ENCODE data around the gene KLHDC3.
"Not testable (repeated sequence)": the region's sequence is repeated elsewhere in the genome, so short reads cannot be mapped to it uniquely, and the experiment has no call there.

Gene KLHDC3

GRCh38 chr6:43032326-43032725, 18.3 kb downstream of the KLHDC3 start:
- DNase-seq: no peak

- DNase-seq: peak; percentile 32
Observed at GRCh38 chr6:43033496-43034189, 19.6 kb downstream of the KLHDC3 start.

- DNase-seq: no peak
Observed at GRCh38 chr6:43034190-43034525, 20.1 kb downstream of the KLHDC3 start.

DNA sequence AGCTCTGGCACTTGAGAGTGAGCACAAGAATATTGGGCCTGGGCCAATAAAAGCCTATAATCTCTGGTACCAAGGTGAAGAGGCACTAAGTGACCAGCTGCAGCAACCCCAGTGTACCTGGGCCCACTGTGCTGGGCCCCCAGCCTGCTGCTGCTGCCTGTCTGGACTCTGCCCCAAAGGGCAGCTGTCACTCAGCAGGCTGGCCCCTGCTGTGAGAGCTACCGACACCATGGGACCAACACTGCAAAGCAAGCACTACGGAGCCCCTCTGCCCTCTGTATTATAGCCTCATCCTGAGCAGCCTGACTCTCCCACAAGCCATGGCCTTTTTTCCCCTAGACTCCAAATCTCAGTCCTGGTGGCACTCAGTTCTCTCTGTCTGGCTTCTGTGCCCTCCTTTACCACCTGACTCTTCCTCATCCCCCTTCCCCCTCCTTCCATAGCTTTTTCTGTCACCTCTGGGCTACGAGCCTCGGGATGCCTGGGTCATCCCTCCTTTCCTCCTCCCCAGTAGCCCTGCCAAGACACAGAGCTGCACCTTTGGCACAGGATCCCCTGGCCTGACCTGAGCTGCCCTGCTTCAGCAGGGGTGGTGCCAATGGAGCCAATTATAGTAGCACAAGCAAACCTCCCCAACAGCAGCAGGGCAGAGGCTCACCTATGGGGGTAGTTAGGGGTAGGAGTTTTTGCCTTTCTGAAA, 21.6 kb downstream of the KLHDC3 start:
- DNase-seq: no peak

DNA sequence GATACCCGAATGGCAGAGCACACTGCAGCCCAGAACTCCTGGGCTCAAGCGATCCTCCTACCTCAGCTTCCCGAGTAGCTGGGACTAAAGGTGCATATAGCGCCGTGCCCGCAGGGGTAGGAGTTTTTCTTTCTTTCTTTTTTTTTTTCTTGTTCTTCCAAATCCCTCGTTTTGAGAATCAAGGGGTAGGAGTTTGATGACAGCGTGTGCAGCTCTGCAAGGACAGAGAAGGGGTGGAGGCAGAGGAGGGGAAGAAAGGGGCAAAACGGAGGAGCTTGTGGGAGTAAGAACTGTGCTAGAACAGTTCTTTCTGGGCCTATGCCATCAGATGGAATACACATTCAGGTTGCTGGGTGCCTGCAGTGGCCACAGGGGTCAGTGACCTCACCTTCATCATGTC, 22.7 kb downstream of the KLHDC3 start:
- no peak for DNase-seq

- DNase-seq: no peak
Observed at GRCh38 chr6:43037197-43037596, 23.1 kb downstream of the KLHDC3 start.

DNA sequence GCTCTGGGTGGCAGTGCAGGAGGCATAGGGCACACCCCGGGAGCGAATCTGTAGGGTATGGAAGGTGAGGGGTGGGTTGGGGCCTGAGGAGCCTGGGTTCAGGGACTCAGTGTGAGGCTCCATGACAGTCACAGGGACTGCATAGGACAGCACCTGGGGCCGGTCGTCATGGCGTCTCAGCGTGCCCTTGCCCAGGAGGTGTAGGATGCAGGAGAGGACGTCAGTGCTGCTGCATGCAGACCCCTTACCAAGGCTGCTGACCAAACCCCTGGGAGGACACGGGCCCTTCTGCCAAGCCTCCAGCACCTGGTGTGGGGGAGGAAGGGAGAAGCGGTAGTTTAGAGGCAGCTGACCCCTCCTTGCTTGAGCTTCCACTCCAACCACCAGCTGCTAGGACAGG, 23.7 kb downstream of the KLHDC3 start:
- no peak for DNase-seq

GRCh38 chr6:43038727-43039126, 24.7 kb downstream of the KLHDC3 start:
- DNase-seq: no peak

GRCh38 chr6:43040542-43041257, 26.7 kb downstream of the KLHDC3 start:
- DNase-seq: no peak

DNA sequence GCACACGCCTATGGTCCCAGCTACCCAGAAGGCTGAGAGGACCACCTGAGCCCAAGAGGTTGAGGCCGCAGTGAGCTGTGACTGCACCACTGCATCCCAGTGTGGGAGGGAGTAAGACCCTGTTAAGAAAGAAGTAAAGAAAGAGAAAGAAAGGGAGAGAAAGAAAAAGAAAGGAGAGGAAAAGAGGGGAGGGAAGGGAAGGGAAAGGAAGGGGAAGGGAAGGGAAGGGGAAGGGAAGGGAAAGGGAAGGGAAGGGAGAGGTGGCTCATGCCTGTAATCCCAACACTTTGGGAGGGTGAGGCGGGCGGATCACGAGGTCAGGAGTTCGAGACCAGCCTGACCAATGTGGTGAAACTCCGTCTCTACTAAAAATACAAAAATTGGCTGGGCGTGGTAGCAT, 27.4 kb downstream of the KLHDC3 start:
- not testable (repeated sequence) for DNase-seq

DNA sequence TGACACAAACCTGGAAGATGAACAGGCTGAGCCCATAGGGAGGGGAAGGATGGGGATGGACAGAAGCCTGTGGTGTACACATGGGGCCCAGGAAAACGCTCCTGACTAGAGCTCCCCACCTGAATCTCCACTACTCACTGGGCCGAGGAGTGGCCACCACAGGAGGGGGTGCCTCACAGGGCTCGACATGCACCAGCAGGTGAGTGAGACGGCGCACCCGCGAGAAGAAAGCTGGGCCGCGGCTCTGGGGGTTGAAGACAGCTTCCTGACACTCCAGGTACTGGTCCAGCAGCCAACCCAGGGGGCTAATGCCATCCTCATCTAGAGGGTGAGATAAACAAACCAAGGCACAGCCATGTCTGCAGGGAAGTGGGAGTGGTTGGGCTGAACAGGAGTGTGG, 29.3 kb downstream of the KLHDC3 start:
- no peak for DNase-seq

- DNase-seq: no peak
Observed at GRCh38 chr6:43045371-43045930, 31.4 kb downstream of the KLHDC3 start.

GRCh38 chr6:43047998-43048397, 33.9 kb downstream of the KLHDC3 start:
- DNase-seq: no peak

DNA sequence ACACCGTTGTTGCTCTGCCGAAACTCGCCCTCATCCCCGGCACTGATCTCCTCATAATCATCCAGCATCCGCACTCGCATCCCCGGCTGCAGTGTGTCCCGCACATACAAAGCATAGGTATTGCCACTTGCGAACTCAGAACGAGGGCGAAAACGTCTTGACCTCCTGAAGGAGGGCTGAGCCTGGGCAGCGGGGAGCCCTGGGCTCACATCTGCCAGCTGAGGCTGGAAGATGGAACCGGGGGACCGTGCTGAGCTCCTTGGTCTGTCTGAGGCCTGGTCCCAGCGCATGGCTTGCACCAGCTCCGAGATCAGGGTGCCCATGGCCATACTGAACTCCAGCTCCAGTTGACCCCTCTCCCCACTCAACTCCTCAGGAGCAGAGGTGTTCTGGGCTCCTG, 36.9 kb downstream of the KLHDC3 start:
- no peak for DNase-seq

GRCh38 chr6:43052225-43052841, 38.3 kb downstream of the KLHDC3 start:
- DNase-seq: no peak

DNA sequence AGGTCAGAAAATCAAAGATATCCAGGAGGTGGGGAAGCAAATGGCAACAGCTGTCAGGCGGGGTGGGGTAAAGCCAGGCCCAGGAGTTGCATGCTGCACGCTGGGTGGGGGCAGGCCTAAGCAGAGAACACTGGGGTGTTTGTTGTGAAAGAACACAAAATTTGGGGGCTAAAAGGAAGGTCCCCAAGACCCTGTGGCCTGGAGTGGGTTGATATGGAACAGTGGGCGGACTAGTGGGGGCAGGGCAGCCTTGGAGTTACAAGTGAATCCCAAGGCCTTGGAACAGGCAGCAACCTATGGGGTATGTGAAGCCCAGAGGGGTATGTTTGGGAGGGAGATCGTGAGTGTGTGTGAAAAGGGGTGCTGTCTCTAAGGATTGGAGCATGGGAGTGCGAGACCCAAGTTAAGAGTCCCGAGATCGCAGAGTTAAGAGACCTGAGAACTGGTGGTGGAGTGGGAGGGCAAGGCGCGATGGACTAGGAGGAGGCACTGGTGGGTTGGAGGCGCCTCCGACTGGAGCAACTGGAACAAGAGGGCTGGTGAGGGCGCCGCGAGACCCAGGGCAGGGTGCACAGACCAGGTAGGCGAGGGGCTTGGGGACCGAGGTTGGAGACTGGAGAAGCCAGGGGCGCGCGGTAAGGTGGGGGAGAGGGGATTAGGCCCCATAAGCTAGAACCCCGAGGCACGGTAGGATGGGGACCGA, 38.9 kb downstream of the KLHDC3 start:
- DNase-seq: no peak

DNA sequence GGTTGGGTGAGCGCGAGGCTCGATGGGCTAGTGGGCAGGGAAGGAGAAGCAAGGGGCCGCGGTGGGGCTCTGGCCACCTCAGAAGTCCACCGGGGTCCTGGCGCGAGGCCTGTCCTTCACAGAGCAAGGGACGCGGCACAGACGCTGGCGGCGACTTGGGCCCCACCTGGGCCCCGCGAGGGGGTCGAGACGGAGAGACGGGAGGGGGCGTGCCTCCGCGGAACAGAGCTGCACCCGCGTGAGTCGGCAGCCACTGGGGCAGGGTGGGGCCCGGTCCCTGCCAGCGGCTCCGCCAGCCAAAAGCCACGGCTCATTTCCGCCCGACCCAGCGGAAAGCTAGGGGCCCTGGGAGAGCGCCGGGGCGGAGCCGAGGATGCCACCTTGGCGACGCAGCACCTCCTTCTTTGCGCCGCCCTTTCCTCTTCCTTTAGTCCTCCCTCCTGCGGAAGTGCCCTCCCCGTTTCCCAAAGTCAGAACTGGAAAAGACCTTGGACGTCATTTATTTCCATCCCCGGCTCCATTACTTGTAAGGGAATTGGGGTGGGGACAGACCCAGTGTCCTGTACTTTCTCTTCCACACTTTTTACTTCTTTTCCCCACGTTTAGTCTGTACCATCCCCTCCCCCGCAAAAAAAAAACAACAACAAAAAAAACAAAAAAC, 39.6 kb downstream of the KLHDC3 start, which contains the start of gene CUL7:
TSS of gene CUL7 (minus strand) at position 307 of the 661 bp plus-strand sequence. CDS start 1,063 bp downstream, outside the sequence.
- DNase-seq: peak; percentile 94

DNA sequence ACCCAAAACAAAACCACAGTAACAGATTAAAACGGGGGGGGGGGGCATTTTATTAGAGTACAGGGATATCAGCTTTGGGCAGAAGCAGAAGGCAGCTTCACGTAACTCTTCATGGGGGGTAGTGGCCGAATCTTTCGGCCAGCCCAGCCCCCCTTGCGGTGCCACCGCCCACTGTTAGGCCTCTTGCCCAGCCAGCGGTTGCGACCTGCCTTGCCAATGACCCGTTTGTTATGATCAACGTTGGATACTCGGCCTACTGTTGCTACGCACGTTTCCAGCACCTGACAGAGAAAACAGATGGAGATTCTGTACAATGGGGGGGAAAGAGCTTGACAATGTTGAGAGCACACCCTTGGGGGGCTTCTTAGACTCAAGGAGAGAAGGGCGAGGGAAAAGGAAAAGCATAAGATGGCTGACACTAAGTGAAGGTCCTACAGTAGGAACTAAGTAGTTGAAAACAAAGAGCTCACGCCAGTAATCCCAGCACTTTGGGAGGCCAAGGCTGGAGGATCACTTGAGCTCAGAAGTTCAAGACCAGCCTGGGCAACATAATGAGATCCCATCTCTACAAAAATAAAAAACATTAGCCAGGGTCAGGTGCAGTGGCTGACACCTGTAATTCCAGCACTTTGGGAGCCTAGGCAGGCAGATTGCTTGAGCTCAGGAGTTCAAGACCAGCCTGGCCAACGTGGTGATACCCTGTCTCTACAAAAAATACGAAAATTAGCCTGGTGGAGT, 40.3 kb downstream of the KLHDC3 start:
- DNase-seq: no peak

DNA sequence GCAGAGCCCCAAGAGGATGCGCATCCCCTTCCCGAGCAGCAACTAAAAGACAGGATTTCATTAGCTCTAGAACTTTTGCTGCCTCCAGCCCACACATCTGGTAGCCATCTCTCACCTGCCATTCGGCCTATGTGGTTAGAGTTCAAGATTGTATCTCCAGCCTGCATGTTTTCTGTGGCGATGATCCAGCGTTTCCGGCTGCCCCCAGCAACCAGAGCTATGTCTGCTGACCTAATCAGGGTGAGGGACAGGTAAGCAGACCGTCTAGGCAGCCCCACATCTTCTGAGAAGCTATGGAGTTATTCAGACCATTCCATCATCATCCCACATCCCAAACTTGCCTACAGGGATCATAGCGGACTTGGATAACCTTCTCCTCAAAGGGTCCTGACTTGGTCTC, 41.9 kb downstream of the KLHDC3 start:
- DNase-seq: no peak

- DNase-seq: peak; percentile 27
Observed at GRCh38 chr6:43058531-43058930, 44.5 kb downstream of the KLHDC3 start.

All from inflammatory macrophage treated with lipopolysaccharide for 4 hours (primary cell).